HepG2 (cell line): ENCODE measurements around the gene KCNH1. TPM values are rescaled to one million over a fixed set of nuclear protein-coding genes. Genes with fewer than 3 reads are reported as not detected.

Experiments used
- ATAC-seq: fragments of 200-7000 bp; cut with Tn5 transposase; 3 replicates; pipeline ENCODE4 v1.9.1; 2020; ENCODE audit warnings: mild to moderate bottlenecking, moderate library complexity
- BruUV-seq: library from RNA; stranded (reverse); fragments of 400-500 nt; replicated peaks from 2 replicates; lab custom pipeline; 2021; lab: Mats Ljungman, UMichigan
- CTCF ChIA-PET: fragments of 300-600 bp; formaldehyde crosslinking; extraction: SDS; loops from one replicate; lab custom pipeline; 2021; ENCODE audit warnings: low total read pairs, inconsistent platforms, low intra/inter-chr PET ratio; lab: Yijun Ruan, JAX
- POLR2A ChIA-PET: fragments of 350-600 bp; sonication (Branson Sonifier 250); formaldehyde crosslinking; loops from one replicate; lab custom pipeline; 2020; ENCODE audit warnings: antibody characterized with exemption, inconsistent platforms; lab: Yijun Ruan, JAX
- DNase-seq: peaks from one replicate; pipeline ENCODE4 v3.0.0-alpha.2; 2015; ENCODE audit warnings: low spot score
- FAIRE-seq: peaks from 3 replicates; lab custom pipeline; 2011; peaks lifted over from hg19 to GRCh38; lab: Jason Lieb, UNC
- H2AFZ ChIP-seq: one replicate; pipeline ENCODE4 v1.6.1; 2011; ENCODE audit warnings: low read length, inconsistent platforms
- H3K27ac ChIP-seq: fragments of 300-600 bp; 3 replicates; pipeline ENCODE4 v1.8.0; 2011; ENCODE audit warnings: mixed run types, mild to moderate bottlenecking, mixed read lengths, low read length, inconsistent platforms; ENCODE audit not compliant: insufficient read depth; ENCODE audit errors: extremely low read length
- H3K27me3 ChIP-seq, 2 experiments: fragments of 200-600 bp in 1 of 2; 2 replicates in 1 of 2; 3 replicates in 1 of 2; pipeline versions ENCODE4 v1.6.0 to v1.8.0; 2011; ENCODE audit warnings: low read length in 2 of 2, mild to moderate bottlenecking in 2 of 2, moderate library complexity in 2 of 2, inconsistent platforms in 1 of 2; ENCODE audit not compliant: insufficient read depth in 2 of 2, control insufficient read depth in 1 of 2
- H3K36me3 ChIP-seq, 2 experiments: fragments of 200-600 bp in 1 of 2; replicated peaks in 1 of 2; 2 replicates in 1 of 2; 3 replicates in 1 of 2; pipeline versions ENCODE4 v1.5.1 to v1.8.0; 2011; ENCODE audit warnings: low read length in 2 of 2, inconsistent platforms in 1 of 2; ENCODE audit not compliant: insufficient read depth in 2 of 2, control insufficient read depth in 1 of 2
- H3K4me1 ChIP-seq: 2 replicates; pipeline ENCODE4 v1.5.1; 2012; ENCODE audit warnings: low read length, inconsistent platforms; ENCODE audit not compliant: insufficient read depth
- H3K4me2 ChIP-seq: 2 replicates; pipeline ENCODE4 v1.6.0; 2011; ENCODE audit warnings: low read depth, low read length, inconsistent platforms
- H3K4me3 ChIP-seq, 3 experiments: fragments of 200-600 bp in 1 of 3; sonication (generic), shearing (Covaris generic) in 1 of 3; replicated peaks in 1 of 3; 2 replicates each; pipeline ENCODE4 v1.5.1; 2011 to 2016; ENCODE audit warnings: low read length in 3 of 3, inconsistent platforms in 2 of 3, low read depth in 2 of 3, mild to moderate bottlenecking in 2 of 3, control low read depth in 1 of 3, mixed read lengths in 1 of 3; ENCODE audit not compliant: insufficient read depth in 1 of 3
- H3K79me2 ChIP-seq: one replicate; pipeline ENCODE4 v1.6.1; 2011; ENCODE audit warnings: low read length, inconsistent platforms; ENCODE audit not compliant: insufficient read depth
- H3K9ac ChIP-seq: 2 replicates; pipeline ENCODE4 v1.6.0; 2011; ENCODE audit warnings: mild to moderate bottlenecking, low read depth, low read length, inconsistent platforms; ENCODE audit not compliant: insufficient read depth
- H3K9me3 ChIP-seq: 2 replicates; pipeline ENCODE4 v1.5.1; 2012; ENCODE audit warnings: mild to moderate bottlenecking, low read length
- H4K20me1 ChIP-seq: 2 replicates; pipeline ENCODE4 v1.6.0; 2011; ENCODE audit warnings: inconsistent platforms, mild to moderate bottlenecking, low read length, moderate library complexity; ENCODE audit not compliant: insufficient read depth
- BHLHE40 ChIP-seq: IDR thresholded peaks from 2 replicates; pipeline ENCODE4 v1.6.1; 2011; ENCODE audit warnings: low read length, improper control_type of control experiment
- BRD4 ChIP-seq: sonication (generic); formaldehyde crosslinking; IDR thresholded peaks from 2 replicates; pipeline ENCODE4 v1.4.0; 2020; ENCODE audit warnings: missing genetic modification reagents
- GFI1 ChIP-seq: sonication (generic); formaldehyde crosslinking; IDR thresholded peaks from 2 replicates; pipeline ENCODE4 v1.5.0; 2020; ENCODE audit warnings: missing genetic modification reagents, mild to moderate bottlenecking, borderline replicate concordance
- NR2F1 ChIP-seq, 2 experiments: fragments of 450-650 bp in 1 of 2; formaldehyde crosslinking in 1 of 2; IDR thresholded peaks; 2 replicates each; pipeline versions ENCODE4 v1.5.0 to v1.6.1; 2016 to 2020; ENCODE audit warnings: mild to moderate bottlenecking in 1 of 2, missing compliant biosample characterization in 1 of 2, missing genetic modification reagents in 1 of 2, moderate library complexity in 1 of 2
- RAD51 ChIP-seq: fragments of 450-650 bp; IDR thresholded peaks from 2 replicates; pipeline ENCODE4 v1.6.1; 2016; ENCODE audit warnings: borderline replicate concordance
- TRIM24 ChIP-seq: sonication (generic); formaldehyde crosslinking; IDR thresholded peaks from 2 replicates; pipeline ENCODE4 v1.8.0; 2022; ENCODE audit warnings: mild to moderate bottlenecking, missing genetic modification reagents
- ZNF20 ChIP-seq: sonication (generic); formaldehyde crosslinking; IDR thresholded peaks from 2 replicates; pipeline ENCODE4 v1.4.0; 2020; ENCODE audit warnings: mild to moderate bottlenecking, moderate library complexity, missing genetic modification reagents
- ZNF512B ChIP-seq: sonication (generic); formaldehyde crosslinking; IDR thresholded peaks from 2 replicates; pipeline ENCODE4 v1.5.1; 2020; ENCODE audit warnings: missing genetic modification reagents, mild to moderate bottlenecking, borderline replicate concordance
- WGBS: methylation state at CpG from one replicate; pipeline ENCODE4 v1.1.6; 2017; ENCODE audit warnings: low lambda C conversion rate; 5-methylcytosine and 5-hydroxymethylcytosine counted together
- in situ Hi-C: cut with HindIII; loops from 2 replicates; pipeline ENCODE4 v1.10.0; 2017; ENCODE audit warnings: low pct_unique_long_range_greater_than_20kb; ENCODE audit not compliant: extremely low pct_ligation_motif_present
- intact Hi-C: fragments of 100-400 bp; cut with micrococcal nuclease; formaldehyde crosslinking; loops from one replicate; pipeline ENCODE4 v1.10.0; 2022; ENCODE audit not compliant: unreplicated experiment
- polyA plus RNA-seq, 8 experiments: library from polyadenylated mRNA; depleted of rRNA in 3 of 8; stranded (reverse) in 7 of 8; unstranded in 1 of 8; fragments of >200 nt; fragmentation: Illumina TruSeq in 4 of 8; extraction: Trizol in 4 of 8; gene quantifications; 2 replicates each; pipeline versions ENCODE4 v1.2.1 to v1.2.3, GENCODE V29; 2011 to 2016; ENCODE audit warnings: low read depth in 4 of 8, missing spikeins in 1 of 8, mixed read lengths in 1 of 8; ENCODE audit not compliant: insufficient read depth in 1 of 8
- total RNA-seq, 5 experiments: library from RNA; depleted of rRNA; stranded (reverse); fragments of >200 nt; fragmentation: Illumina TruSeq; extraction: Trizol; gene quantifications; 2 replicates each; pipeline ENCODE4 v1.2.3, GENCODE V29; 2016; ENCODE audit warnings: low read depth in 1 of 5
- TF ChIP-seq, protein P1 (sequence below): sonication (generic); formaldehyde crosslinking; IDR thresholded peaks from 2 replicates; pipeline ENCODE4 v1.5.1; 2020; ENCODE audit warnings: mild to moderate bottlenecking, missing genetic modification reagents, borderline replicate concordance
- TF ChIP-seq, protein P2 (sequence below): sonication (generic); formaldehyde crosslinking; IDR thresholded peaks from 2 replicates; pipeline ENCODE4 v1.5.0; 2020; ENCODE audit warnings: mild to moderate bottlenecking, missing genetic modification reagents

The KCNH1 gene
- total and polyA plus RNA-seq, 2 of the 13 experiments (the other 11 are each of a cell fraction or from before 2014, with no cell fraction given): not detected

DNA sequence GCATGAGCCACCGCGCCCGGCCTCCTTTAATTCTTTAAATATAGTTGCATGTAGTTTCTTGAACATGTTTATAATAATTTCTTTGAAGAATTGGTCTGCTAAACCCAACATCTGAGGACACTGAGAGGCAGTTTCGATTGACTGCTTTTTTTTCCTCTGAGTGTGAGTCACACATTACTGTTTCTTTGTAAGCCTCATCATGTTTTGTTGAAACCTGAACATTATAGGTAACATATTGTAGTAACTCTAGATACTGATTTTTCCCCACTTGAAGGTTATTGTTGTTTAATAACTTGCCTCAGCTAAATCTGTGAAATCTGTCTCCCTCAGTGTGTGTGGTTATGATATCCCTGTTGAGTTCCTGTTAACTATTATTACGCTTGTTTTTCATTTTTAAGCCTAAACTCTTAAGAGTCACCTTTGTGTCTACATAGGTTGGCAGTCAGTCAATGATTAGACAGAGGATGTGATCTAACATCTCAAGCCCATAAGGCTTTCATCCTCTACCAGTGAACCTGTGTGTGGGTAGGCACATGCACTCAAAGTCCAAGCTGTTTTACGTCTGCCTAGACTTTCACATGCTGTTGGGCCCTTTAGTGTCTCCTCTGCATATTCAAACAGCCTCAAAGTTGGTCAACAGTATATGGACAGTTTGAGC, 155.5 kb downstream of the KCNH1 start:
- no peaks in the 10 kb centered on the region for H3K36me3 ChIP-seq

GRCh38 chr1:210951279-210951678, 182.7 kb downstream of the KCNH1 start:
- ChIA-PET CTCF (no interaction called here), POLR2A (no interaction called here)
- no TSS peak for BruUV-seq
- Histone ChIP-seq H3K9me3 (no peaks in the 10 kb centered on the region), H3K79me2 (no peaks in the 10 kb centered on the region), H3K36me3 (no peaks in the 10 kb centered on the region), H3K4me3 (no peak overlapping the region), H2AFZ (no peak overlapping the region), H3K4me2 (no peak overlapping the region), H3K27me3 (no peaks in the 10 kb centered on the region), H4K20me1 (no peaks in the 10 kb centered on the region), H3K9ac (no peak overlapping the region), H3K4me1 (no peaks in the 10 kb centered on the region), H3K27ac (no peak overlapping the region)
- 2% methylated on average over 7 of the region's 7 CpGs for WGBS
- ATAC-seq (no peak), DNase-seq (no peak), FAIRE-seq (no peak)
- in situ Hi-C loops: no loop called here
- intact Hi-C loops: loop anchor here (2.0 to 10.0 kb wide), 2 partner anchors 184 to 502 kb away; partner anchors contain the start of gene KCNH1
- TF ChIP-seq, protein P1, sequence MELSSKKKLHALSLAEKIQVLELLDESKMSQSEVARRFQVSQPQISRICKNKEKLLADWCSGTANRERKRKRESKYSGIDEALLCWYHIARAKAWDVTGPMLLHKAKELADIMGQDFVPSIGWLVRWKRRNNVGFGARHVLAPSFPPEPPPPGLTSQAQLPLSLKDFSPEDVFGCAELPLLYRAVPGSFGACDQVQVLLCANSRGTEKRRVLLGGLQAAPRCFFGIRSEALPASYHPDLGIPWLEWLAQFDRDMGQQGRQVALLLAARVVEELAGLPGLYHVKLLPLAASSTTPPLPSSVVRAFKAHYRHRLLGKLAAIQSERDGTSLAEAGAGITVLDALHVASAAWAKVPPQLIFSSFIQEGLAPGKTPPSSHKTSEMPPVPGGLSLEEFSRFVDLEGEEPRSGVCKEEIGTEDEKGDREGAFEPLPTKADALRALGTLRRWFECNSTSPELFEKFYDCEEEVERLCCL (CRISPR knock-in tag): no peak
- no peak for TF ChIP-seq BRD4 (CRISPR knock-in tag)
- TF ChIP-seq GFI1 (CRISPR knock-in tag): no peak
- TF ChIP-seq RAD51: no peak
- no peak for TF ChIP-seq TRIM24 (CRISPR knock-in tag)
- TF ChIP-seq ZNF20: no peak
- TF ChIP-seq, protein P2, sequence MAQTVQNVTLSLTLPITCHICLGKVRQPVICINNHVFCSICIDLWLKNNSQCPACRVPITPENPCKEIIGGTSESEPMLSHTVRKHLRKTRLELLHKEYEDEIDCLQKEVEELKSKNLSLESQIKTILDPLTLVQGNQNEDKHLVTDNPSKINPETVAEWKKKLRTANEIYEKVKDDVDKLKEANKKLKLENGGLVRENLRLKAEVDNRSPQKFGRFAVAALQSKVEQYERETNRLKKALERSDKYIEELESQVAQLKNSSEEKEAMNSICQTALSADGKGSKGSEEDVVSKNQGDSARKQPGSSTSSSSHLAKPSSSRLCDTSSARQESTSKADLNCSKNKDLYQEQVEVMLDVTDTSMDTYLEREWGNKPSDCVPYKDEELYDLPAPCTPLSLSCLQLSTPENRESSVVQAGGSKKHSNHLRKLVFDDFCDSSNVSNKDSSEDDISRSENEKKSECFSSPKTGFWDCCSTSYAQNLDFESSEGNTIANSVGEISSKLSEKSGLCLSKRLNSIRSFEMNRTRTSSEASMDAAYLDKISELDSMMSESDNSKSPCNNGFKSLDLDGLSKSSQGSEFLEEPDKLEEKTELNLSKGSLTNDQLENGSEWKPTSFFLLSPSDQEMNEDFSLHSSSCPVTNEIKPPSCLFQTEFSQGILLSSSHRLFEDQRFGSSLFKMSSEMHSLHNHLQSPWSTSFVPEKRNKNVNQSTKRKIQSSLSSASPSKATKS: no peak
- no peak for TF ChIP-seq ZNF512B (CRISPR knock-in tag)
- TF ChIP-seq, all 625 proteins: peak for 0

More for the DNA sequence above, 155.5 kb downstream of the KCNH1 start:
- H2AFZ ChIP-seq: no peak overlapping the region
- no TSS peak for BruUV-seq
- ChIA-PET CTCF (no interaction called here), POLR2A (no interaction called here)
- ATAC-seq (peak; percentile 81), DNase-seq (no peak), FAIRE-seq (no peak)
- H3K4me3 ChIP-seq: no peak overlapping the region
- intact Hi-C loops: no loop called here
- H3K27ac ChIP-seq: no peak overlapping the region
- no peaks in the 10 kb centered on the region for H4K20me1 ChIP-seq
- in situ Hi-C loops: no loop called here
- H3K4me1 ChIP-seq: peaks cover 9% of the 10 kb centered on the region; the same call in 1 of the 2 replicates
- no peaks in the 10 kb centered on the region for H3K79me2 ChIP-seq
- TF ChIP-seq NR2F1 (CRISPR knock-in tag; IDR thresholded peaks at IDR 0.05) (no peak), BHLHE40 (0 out of 2 replicates have a peak, but pooled peaks have one; percentile 26)
- H3K4me2 ChIP-seq: no peak overlapping the region
- H3K9me3 ChIP-seq: no peaks in the 10 kb centered on the region
- H3K9ac ChIP-seq: no peak overlapping the region
- 46% methylated on average over 6 of the region's 6 CpGs for WGBS
- no peaks in the 10 kb centered on the region for H3K27me3 ChIP-seq
